HG03565 (cell line): ENCODE results near the gene DLGAP1.

Source experiments
- ATAC-seq: cut with Tn5 transposase; IDR thresholded peaks from one replicate; pipeline ENCODE4 v1.9.1; 2021; ENCODE audit warnings: mild to moderate bottlenecking, moderate library complexity; ENCODE audit not compliant: unreplicated experiment

The DLGAP1 gene

DNA sequence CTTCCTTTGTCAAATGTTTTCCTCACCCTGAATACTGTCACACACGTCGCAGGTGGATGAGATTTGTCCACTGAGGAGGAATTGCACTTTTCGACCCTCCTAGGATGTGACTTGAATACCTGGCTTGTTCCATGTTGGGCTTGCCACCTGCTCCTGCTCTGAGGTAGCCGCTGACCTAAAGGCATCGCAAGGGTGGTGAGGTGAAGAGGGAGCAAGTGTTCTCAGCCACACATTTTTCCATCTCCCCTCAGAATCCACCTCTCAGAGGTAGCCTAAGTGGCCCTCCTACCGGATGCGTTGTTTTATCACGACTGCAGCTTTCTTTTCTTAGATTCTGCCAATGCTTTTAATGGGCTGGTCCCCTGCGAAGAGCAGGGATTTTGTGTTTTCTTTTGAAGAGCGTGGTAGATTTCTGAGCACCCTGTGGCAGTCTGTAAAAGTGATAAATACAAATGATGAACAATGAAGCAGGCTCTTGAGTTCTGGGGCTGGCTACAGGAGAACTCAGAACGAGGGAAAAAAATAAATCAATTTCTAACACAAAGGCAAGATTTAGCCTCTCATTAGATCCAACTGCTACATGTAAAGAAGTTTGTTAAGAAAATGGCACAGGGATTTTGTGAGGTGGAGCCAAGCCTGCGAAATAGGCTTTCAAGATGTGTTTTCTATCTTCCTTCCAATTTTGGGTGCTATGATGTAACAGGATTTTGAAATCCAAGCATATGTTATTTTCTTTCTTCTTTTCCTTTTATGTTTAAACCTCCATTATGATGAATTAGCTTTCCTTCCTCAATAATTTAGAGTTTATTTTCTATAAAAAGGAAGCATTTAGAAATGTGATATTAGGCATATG lies 618.4 kb downstream of the DLGAP1 start:
- no peak for ATAC-seq

- ATAC-seq: no peak
Measured at GRCh38 chr18:3832025-3832638, 623.0 kb downstream of the DLGAP1 start.

DNA sequence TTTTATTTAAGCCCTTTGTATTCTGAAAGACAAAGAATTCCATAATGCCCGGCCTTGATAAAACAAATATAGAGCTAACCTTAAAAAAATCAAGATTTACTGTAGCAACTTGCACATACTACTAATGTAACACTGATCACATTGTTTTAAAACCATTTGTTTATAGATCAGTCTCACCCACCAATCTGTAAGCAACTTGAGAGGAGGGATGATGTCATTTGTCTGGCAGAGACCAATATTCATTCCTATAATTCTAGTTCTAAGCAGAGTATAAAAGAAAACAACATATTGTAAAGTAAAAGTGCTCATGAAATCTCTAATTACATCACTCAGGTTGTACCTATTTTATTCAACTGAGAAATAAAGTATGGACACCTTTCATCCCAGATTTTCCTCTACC lies 624.5 kb downstream of the DLGAP1 start:
- no peak for ATAC-seq

DNA sequence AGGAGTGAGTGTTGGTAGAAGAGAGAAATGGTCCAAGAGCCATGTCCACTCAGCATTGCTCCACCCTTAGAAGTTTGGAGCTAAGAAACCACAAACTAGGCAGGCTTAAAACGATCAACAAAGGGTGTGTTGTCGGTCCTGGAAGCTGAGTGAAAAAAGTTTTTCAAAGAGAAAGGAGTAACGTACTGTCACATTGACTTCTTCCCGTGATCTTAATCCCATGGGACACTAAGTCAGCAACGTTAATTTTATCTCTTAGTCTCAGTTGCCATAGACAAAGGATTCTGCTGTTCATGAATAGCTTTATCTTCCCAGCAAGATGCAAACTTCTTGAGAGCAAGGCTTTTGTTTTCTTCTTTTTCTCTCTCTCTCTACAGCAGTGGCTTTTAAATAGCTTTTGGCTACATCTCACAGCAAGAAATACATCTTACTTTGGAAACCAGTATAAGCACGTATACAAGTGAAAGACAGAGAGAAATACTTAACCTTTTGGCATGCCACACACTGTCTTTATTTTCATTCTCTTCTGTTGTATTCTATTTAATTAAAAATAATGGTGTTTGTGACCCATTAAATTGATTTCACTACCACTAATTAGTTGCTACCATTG lies 627.8 kb downstream of the DLGAP1 start:
- no peak for ATAC-seq

DNA sequence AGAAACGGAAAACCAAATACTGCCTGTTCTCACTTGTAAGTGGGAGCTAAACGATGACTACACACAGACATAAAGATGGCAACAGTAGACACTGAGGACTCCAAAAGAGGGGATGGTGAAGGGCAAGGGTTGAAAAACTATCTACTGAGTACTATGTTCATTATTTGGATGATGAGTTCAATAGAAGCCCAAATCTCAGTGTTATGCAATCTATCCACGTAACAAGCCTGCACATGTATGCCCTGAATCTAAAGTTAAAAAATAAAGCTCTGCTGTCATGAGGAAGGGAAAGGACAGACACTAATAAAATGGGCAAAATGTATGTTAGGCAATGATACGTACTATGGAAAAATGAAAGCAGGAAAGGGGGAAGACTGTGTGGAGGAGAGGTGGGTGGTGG lies 629.1 kb downstream of the DLGAP1 start:
- no peak for ATAC-seq

DNA sequence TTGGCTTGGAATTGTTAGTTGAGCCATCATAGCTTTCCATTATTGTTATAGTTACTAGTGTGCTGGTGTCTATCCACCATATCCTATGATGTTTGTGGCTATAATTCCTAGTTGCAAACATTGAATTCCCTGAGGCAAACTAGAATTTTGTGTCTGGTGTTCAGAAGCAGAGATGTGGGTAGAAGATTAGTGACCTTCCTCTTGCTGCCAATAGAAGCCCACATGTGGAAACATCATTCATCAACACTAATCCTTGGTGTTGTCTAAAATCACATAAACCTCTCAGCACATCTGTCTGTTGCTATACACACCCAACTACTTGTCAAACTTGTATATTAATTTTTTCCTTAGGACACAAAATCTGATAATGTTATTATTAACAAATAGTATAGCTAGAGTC lies 631.0 kb downstream of the DLGAP1 start:
- no peak for ATAC-seq

DNA sequence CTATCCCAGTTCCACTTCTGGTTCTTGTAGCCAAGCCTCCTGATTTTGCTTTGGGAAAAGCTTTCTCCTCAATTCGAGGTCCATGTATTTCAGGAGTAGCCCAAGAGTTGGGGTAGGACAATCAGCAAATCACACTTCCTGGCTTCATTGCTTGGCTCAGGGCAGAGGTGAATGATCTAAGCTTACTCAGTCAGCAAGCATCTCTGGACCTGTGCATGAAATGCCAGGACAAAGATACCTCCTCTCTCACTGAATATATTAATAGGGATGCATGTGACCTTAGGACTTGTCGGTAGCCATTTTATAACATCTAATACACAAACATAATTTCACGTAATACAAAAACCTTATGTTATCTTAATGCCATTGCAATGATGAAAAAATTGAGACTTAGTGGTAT lies 632.0 kb downstream of the DLGAP1 start:
- no peak for ATAC-seq

GRCh38 chr18:3821524-3821923 lies 633.6 kb downstream of the DLGAP1 start:
- ATAC-seq: no peak

DNA sequence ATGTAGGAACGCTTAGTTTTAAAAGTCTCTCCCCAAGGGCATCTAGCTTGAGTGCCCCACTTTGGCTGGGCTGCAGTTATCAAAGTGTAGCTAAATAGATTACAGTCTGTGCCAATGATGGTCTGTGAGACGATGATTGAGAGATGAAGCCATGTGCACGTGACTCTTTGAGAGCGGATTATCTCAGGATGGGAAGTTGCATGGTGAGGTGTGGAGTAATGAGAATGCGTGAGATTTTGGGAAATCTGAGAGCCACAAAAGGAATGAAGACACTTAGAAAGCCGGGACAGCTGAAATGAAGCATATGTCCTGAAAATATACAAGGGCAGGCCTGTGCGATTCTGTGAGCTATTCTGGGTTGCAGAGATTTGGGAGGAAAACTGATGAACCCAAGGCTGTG lies 635.1 kb downstream of the DLGAP1 start:
- no peak for ATAC-seq

GRCh38 chr18:3816610-3817363 lies 638.3 kb downstream of the DLGAP1 start:
- no peak for ATAC-seq

- ATAC-seq: no peak
Measured at GRCh38 chr18:3815991-3816390, 639.1 kb downstream of the DLGAP1 start.

- no peak for ATAC-seq
Measured at GRCh38 chr18:3814816-3815215, 640.3 kb downstream of the DLGAP1 start.

DNA sequence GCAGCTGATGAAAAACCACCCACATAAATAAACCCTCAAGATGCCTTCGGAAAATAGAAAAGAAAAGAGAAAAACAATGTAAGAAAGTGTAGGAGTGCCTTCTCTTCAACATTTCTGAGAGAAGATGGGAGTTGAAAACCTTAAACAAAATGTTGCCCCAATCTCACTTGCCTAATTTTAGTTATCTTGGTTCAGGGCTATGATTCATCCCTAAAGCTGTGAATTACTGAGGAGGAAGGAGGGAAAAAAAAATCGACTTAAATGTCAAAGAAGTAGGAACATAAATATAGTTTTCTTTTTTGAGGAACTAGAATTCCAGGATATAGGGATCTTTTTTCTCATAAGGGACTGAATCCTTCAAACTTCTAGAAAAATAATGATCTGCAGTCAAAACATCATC lies 644.8 kb downstream of the DLGAP1 start:
- no peak for ATAC-seq

GRCh38 chr18:3808985-3809780 lies 645.9 kb downstream of the DLGAP1 start:
- ATAC-seq: no peak

GRCh38 chr18:3806656-3807055 lies 648.5 kb downstream of the DLGAP1 start:
- no peak for ATAC-seq

- no peak for ATAC-seq
Measured at GRCh38 chr18:3804336-3804735, 650.8 kb downstream of the DLGAP1 start.

DNA sequence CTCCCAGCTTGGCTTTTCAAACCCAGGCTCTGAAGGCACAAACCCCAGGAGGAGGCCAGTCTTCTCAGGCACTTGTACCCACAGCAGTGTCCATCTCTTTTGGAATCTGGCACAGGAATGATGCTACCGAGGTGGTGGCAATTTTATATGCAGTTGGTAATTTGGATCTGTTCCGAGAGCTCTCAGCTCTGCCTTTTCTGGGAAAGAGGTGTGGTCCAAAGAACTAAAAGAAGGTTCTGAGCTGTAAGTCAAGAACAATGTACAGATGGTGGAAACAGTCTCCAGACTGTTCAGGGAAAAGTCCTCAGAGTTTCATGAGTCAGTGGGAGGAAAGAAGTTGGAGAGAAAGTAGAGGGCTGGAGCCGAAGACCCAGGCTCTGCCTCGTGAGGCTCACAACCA lies 651.8 kb downstream of the DLGAP1 start:
- ATAC-seq: no peak

DNA sequence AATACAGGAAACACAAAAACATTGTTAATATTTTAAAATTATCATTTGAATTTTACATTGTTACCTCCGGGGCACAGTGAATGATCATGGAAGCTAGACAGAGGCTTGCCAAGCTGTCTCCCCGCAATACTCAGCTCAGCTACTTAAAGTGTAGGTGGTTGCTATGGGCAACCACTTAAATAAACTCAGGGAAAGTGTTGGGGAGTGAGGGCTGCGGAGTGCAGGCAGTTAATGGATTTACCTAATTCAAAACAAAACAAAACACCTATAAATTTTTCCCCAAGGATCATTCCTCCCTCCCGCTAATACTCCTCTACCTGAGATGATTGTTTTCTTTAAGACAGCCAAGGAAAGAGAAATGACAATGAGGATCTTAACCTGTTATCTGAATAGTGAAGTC lies 655.6 kb downstream of the DLGAP1 start:
- no peak for ATAC-seq

DNA sequence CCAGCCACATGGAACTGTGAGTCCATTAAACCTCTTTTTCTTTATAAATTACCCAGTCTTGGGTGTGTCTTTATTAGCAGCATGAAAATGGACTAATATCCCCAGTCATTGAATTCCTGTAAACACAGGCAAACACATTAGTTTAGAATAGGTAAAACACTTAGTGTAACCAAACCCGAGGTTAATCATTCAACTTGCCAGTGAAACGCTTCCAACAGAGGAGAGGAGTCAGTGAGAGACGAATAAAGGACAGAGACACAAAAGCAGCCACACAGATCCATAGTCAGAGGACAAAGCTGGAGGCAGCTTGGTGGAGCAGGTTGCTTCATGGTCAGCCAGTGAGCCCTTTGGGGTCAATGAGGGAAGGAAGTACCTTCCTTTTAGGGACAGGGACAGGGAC lies 657.1 kb downstream of the DLGAP1 start:
- ATAC-seq: no peak

DNA sequence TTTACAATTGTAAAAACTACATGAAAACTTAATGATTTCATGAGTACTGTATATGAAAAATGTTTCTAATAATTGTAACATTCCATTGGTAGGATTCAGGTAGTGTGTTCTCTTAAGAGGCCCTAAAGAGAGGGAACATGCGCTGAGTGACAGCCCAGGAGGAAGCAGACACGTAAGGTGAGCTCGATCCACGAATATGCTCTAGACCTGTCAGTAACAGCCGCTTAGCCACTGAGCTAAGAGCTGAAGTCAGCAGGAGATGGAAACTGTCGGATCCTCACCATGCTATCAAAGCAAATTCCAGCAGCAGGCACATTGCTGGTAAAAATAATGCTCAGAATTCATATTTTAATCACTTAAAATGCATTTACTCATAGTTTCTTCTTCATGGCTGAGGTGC lies 658.7 kb downstream of the DLGAP1 start:
- ATAC-seq: no peak
